HCT116 (cell line): Measurements from ENCODE around the gene CRIM1. TPM values are rescaled to one million over a fixed set of nuclear protein-coding genes. Genes with fewer than 3 reads are reported as not detected.
A peak's percentile ranks its signal among the peaks of the same experiment; 100 is the strongest.

Experiments used
- ATAC-seq: fragments of 200-7000 bp; cut with Tn5 transposase; 2 replicates; pipeline ENCODE4 v1.9.1; 2020; ENCODE audit warnings: mild to moderate bottlenecking, moderate library complexity
- BruUV-seq: library from RNA; stranded (reverse); fragments of 400-500 nt; replicated peaks from 2 replicates; lab custom pipeline; 2021; lab: Mats Ljungman, UMichigan
- CTCF ChIA-PET: fragments of 300-600 bp; sonication (Branson Sonifier 250); formaldehyde crosslinking; loops from one replicate; lab custom pipeline; 2021; ENCODE audit warnings: antibody characterized with exemption; lab: Charles Lee
- POLR2A ChIA-PET: fragments of 300-600, 350-600 bp; sonication (Branson Sonifier 250); formaldehyde crosslinking; loops from one replicate; lab custom pipeline; 2021; ENCODE audit warnings: antibody characterized with exemption; lab: Charles Lee
- RAD21 ChIA-PET, 2 experiments: fragments of 300-600 bp; sonication (Branson Sonifier 250); formaldehyde crosslinking; loops; one replicate each; lab custom pipeline; 2023; ENCODE audit warnings: low total read pairs in 2 of 2; ENCODE audit not compliant: uncharacterized antibody in 2 of 2, unreplicated experiment in 2 of 2, low non-redundant PET in 1 of 2; lab: Charles Lee
- DNase-seq: peaks from one replicate; pipeline ENCODE4 v3.0.0-alpha.2; 2010; ENCODE audit warnings: low read depth, low spot score
- H2AFZ ChIP-seq: fragments of 200-600 bp; shearing (Covaris generic), sonication (generic); 2 replicates; pipeline ENCODE4 v1.6.1; 2017; ENCODE audit warnings: low read depth, mixed run types, mixed read lengths, antibody characterized with exemption, low read length; ENCODE audit not compliant: poor library complexity, severe bottlenecking
- H3K27ac ChIP-seq: 2 replicates; pipeline ENCODE4 v1.5.1; 2012; ENCODE audit warnings: low read depth, low read length
- H3K27me3 ChIP-seq: fragments of 200-600 bp; sonication (generic); 2 replicates; pipeline ENCODE4 v1.6.1; 2016; ENCODE audit warnings: mixed run types, low read length, mixed read lengths; ENCODE audit not compliant: insufficient read depth
- H3K36me3 ChIP-seq, 2 experiments: fragments of 200-500 bp in 1 of 2; fragments of 200-600 bp in 1 of 2; sonication (Bioruptor generic) in 1 of 2; sonication (generic) in 1 of 2; 2 replicates each; pipeline versions ENCODE4 v1.5.1 to v1.6.1; 2014 to 2016; ENCODE audit warnings: low read length in 2 of 2, inconsistent platforms in 1 of 2, mixed read lengths in 1 of 2, mixed run types in 1 of 2; ENCODE audit not compliant: insufficient read depth in 2 of 2, control insufficient read depth in 1 of 2
- H3K4me1 ChIP-seq, 2 experiments: fragments of 200-600 bp in 1 of 2; sonication (generic) in 1 of 2; 2 replicates each; pipeline versions ENCODE4 v1.5.1 to v1.6.1; 2012 to 2017; ENCODE audit warnings: low read length in 2 of 2, inconsistent platforms in 1 of 2, mild to moderate bottlenecking in 1 of 2, mixed read lengths in 1 of 2, mixed run types in 1 of 2, moderate library complexity in 1 of 2; ENCODE audit not compliant: insufficient read depth in 2 of 2, control insufficient read depth in 1 of 2
- H3K4me2 ChIP-seq: fragments of 200-600 bp; sonication (generic); 2 replicates; pipeline ENCODE4 v1.6.1; 2017; ENCODE audit warnings: mixed run types, low read length, mixed read lengths
- H3K4me3 ChIP-seq, 2 experiments: fragments of 200-600 bp in 1 of 2; sonication (generic) in 1 of 2; replicated peaks in 1 of 2; 2 replicates each; pipeline ENCODE4 v1.5.1; 2011 to 2016; ENCODE audit warnings: low read length in 2 of 2, control low read depth in 1 of 2, low read depth in 1 of 2, mild to moderate bottlenecking in 1 of 2, mixed read lengths in 1 of 2, mixed run types in 1 of 2
- H3K79me2 ChIP-seq: fragments of 200-600 bp; sonication (generic); 2 replicates; pipeline ENCODE4 v1.6.1; 2017; ENCODE audit warnings: mild to moderate bottlenecking, mixed run types, low read length, moderate library complexity, mixed read lengths; ENCODE audit not compliant: insufficient read depth
- H3K9ac ChIP-seq: fragments of 200-600 bp; sonication (generic); 2 replicates; pipeline ENCODE4 v1.6.1; 2016; ENCODE audit warnings: low read length, mixed read lengths
- H3K9me2 ChIP-seq: fragments of 200-600 bp; sonication (generic), shearing (Covaris generic); 2 replicates; pipeline ENCODE4 v1.6.1; 2017; ENCODE audit warnings: mixed run types, mild to moderate bottlenecking, moderate library complexity; ENCODE audit not compliant: insufficient read depth
- H3K9me3 ChIP-seq, 2 experiments: fragments of 200-500 bp in 1 of 2; fragments of 200-600 bp in 1 of 2; sonication (Bioruptor generic) in 1 of 2; sonication (generic) in 1 of 2; 2 replicates each; pipeline ENCODE4 v1.6.1; 2014 to 2017; ENCODE audit warnings: low read length in 2 of 2, mixed read lengths in 2 of 2, inconsistent platforms in 1 of 2, low read depth in 1 of 2, mild to moderate bottlenecking in 1 of 2, mixed run types in 1 of 2, moderate library complexity in 1 of 2; ENCODE audit not compliant: control insufficient read depth in 1 of 2, insufficient read depth in 1 of 2
- H4K20me1 ChIP-seq: fragments of 200-600 bp; sonication (generic), shearing (Covaris generic); 2 replicates; pipeline ENCODE4 v1.6.1; 2017; ENCODE audit warnings: mixed run types, mild to moderate bottlenecking, moderate library complexity; ENCODE audit not compliant: insufficient read depth
- MAX ChIP-seq: IDR thresholded peaks from 2 replicates; pipeline ENCODE4 v1.6.1; 2012
- SRF ChIP-seq: IDR thresholded peaks from 2 replicates; pipeline ENCODE4 v1.6.1; 2012; ENCODE audit warnings: low read depth
- TCF7L2 ChIP-seq: IDR thresholded peaks from 2 replicates; pipeline ENCODE4 v1.7.0; 2011; ENCODE audit warnings: borderline replicate concordance, inconsistent platforms; ENCODE audit not compliant: insufficient read depth, insufficient read length; ENCODE audit errors: extremely low read depth
- YY1 ChIP-seq: IDR thresholded peaks from 2 replicates; pipeline ENCODE4 v1.6.1; 2011; ENCODE audit warnings: low read length, low read depth, moderate library complexity, mild to moderate bottlenecking; ENCODE audit not compliant: insufficient replicate concordance; ENCODE audit errors: extremely low read depth
- ZNF274 ChIP-seq: fragments of 200-500 bp; sonication (Bioruptor generic); IDR thresholded peaks from 2 replicates; pipeline ENCODE4 v1.6.1; 2014; ENCODE audit warnings: mild to moderate bottlenecking, low read depth, low read length, inconsistent platforms
- intact Hi-C: fragments of 100-400 bp; cut with micrococcal nuclease; formaldehyde crosslinking; loops from 2 replicates; pipeline ENCODE4 v1.10.0; 2022
- total RNA-seq: library from RNA; stranded (reverse); gene quantifications from one replicate; pipeline ENCODE4 v1.2.1, GENCODE V29; 2021; ENCODE audit not compliant: unreplicated experiment
- TF ChIP-seq, protein P1 (sequence below): IDR thresholded peaks from 2 replicates; pipeline ENCODE4 v1.6.1; 2012

Gene CRIM1
- total RNA-seq, 1 experiment from 2014 or later, result 27.2 TPM

- Histone ChIP-seq H3K4me1 (peaks cover 34 to 53% of the 10 kb centered on the region in 2 experiments), H3K4me3 (no peak overlapping the region), H4K20me1 (no peaks in the 10 kb centered on the region), H3K9me2 (no peaks in the 10 kb centered on the region), H3K27ac (peak overlapping the region; percentile 16; the same call in 1 of the 2 replicates), H3K27me3 (no peaks in the 10 kb centered on the region)
- CTCF ChIA-PET, result no interaction called here
- TF ChIP-seq YY1, result no peak
- TF ChIP-seq, protein P1, sequence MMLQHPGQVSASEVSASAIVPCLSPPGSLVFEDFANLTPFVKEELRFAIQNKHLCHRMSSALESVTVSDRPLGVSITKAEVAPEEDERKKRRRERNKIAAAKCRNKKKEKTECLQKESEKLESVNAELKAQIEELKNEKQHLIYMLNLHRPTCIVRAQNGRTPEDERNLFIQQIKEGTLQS, result no peak
- TF ChIP-seq SRF, result no peak
- TF ChIP-seq, all 23 proteins: peak for 0
- no TSS peak for BruUV-seq
- Histone ChIP-seq H3K4me2 (peak overlapping the region; percentile 48), H3K79me2 (0 out of 2 replicates have a peak, but pooled peaks cover 3% of the 10 kb centered on the region), H3K9me3 (no peaks in the 10 kb centered on the region), H3K9ac (no peak overlapping the region), H3K36me3 (peaks cover 0 to 4% of the 10 kb centered on the region in 2 experiments; a peak in 1 of 4 replicates), H2AFZ (no peak overlapping the region)
- no peak for DNase-seq
- intact Hi-C loops, result no loop called here
- RAD21 ChIA-PET, result interaction anchor here in 1 of 2 experiments (0.7 kb wide), 1 partner anchor 16 kb away, joined by 5 read pairs; no protein-coding TSS in a partner anchor
- peak; percentile 46; the same call in 1 of the 2 replicates for ATAC-seq
- POLR2A ChIA-PET, result no interaction called here
Observed at GRCh38 chr2:36486521-36487044, 131.0 kb downstream of the CRIM1 start.

DNA sequence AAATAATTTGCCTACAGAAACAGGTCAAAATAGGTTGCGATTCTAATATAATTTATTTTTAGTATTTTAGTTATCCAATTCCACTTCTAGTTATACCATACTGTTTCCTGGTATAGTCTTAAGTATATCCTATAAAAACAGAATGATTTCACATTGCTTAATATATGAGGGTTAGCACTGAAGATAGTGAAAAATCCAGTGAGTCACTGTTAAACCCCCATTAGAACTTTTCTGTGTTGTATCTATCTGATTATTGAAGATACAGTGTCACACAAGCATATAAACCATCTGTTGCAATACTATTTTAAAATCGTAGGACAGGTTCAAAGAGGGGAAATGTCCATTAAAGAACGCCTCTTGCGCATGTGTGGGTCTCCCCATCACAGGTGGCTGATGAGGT lies 132.4 kb downstream of the CRIM1 start:
- POLR2A ChIA-PET, result no interaction called here

More for the DNA sequence above, 132.4 kb downstream of the CRIM1 start:
- Histone ChIP-seq H3K9me3 (no peaks in the 10 kb centered on the region), H2AFZ (no peak overlapping the region), H3K79me2 (0 out of 2 replicates have a peak, but pooled peaks cover 3% of the 10 kb centered on the region), H3K27me3 (no peaks in the 10 kb centered on the region), H3K9me2 (no peaks in the 10 kb centered on the region), H3K9ac (no peak overlapping the region), H3K27ac (no peak overlapping the region), H3K36me3 (peaks cover 0 to 4% of the 10 kb centered on the region in 2 experiments; a peak in 1 of 4 replicates), H3K4me2 (no peak overlapping the region), H3K4me3 (no peak overlapping the region), H3K4me1 (peaks cover 34 to 53% of the 10 kb centered on the region in 2 experiments), H4K20me1 (no peaks in the 10 kb centered on the region)
- intact Hi-C loops, result no loop called here
- DNase-seq, result no peak
- TF ChIP-seq YY1 (no peak), ZNF274 (no peak), TCF7L2 (no peak), MAX (no peak)
- no peak for ATAC-seq
- no TSS peak for BruUV-seq
- RAD21 ChIA-PET, result no interaction called here
- CTCF ChIA-PET, result no interaction called here
